Progenitor cell of endocrine pancreas (in vitro differentiated cells): ENCODE data around the gene PHACTR1. TPM values are rescaled to one million over a fixed set of nuclear protein-coding genes. Genes with fewer than 3 reads are reported as not detected.

Experiments used
- DNase-seq: peaks from one replicate; pipeline ENCODE4 v3.0.0; 2021; ENCODE audit warnings: low spot score; ENCODE audit not compliant: unreplicated experiment
- H3K27ac Mint-ChIP-seq: 2 replicates; pipeline ENCODE4 v1.8.0; 2021; ENCODE audit warnings: mild to moderate bottlenecking, moderate library complexity, mixed read lengths
- H3K27me3 Mint-ChIP-seq: 2 replicates; pipeline ENCODE4 v1.8.0; 2021; ENCODE audit warnings: mixed read lengths
- H3K36me3 Mint-ChIP-seq: 2 replicates; pipeline ENCODE4 v1.8.0; 2022; ENCODE audit warnings: mixed read lengths; ENCODE audit not compliant: insufficient read depth
- H3K4me1 Mint-ChIP-seq: 2 replicates; pipeline ENCODE4 v1.8.0; 2021; ENCODE audit warnings: low read depth, mixed read lengths
- H3K4me3 Mint-ChIP-seq: 2 replicates; pipeline ENCODE4 v1.8.0; 2021; ENCODE audit warnings: low read depth, mild to moderate bottlenecking, moderate library complexity, mixed read lengths
- H3K9me3 Mint-ChIP-seq: 2 replicates; pipeline ENCODE4 v1.8.0; 2021; ENCODE audit warnings: low read depth, mixed read lengths
- CTCF ChIP-seq: fragments of 200-600 bp; sonication (generic); IDR thresholded peaks from one replicate; pipeline ENCODE4 v1.5.0; 2021; ENCODE audit warnings: antibody characterized with exemption, mild to moderate bottlenecking; ENCODE audit not compliant: unreplicated experiment
- total RNA-seq: library from RNA; stranded (reverse); gene quantifications from 2 replicates; pipeline ENCODE4 v1.2.1, GENCODE V29; 2021

Gene PHACTR1
- total RNA-seq, 1 donor from 2014 or later = 8.6 TPM

- Mint-ChIP-seq H3K36me3 (no peaks in the 10 kb centered on the region), H3K4me3 (no peak overlapping the region), H3K9me3 (no peaks in the 10 kb centered on the region), H3K4me1 (peaks cover 14% of the 10 kb centered on the region), H3K27me3 (peaks cover 38% of the 10 kb centered on the region), H3K27ac (no peak overlapping the region)
- DNase-seq = no peak
- no peak for TF ChIP-seq CTCF
Observed at GRCh38 chr6:13006578-13007300, 290.2 kb downstream of the PHACTR1 start.

- Mint-ChIP-seq H3K27me3 (peaks cover 43% of the 10 kb centered on the region), H3K36me3 (no peaks in the 10 kb centered on the region), H3K27ac (no peak overlapping the region), H3K4me3 (no peak overlapping the region), H3K4me1 (peaks cover 20% of the 10 kb centered on the region), H3K9me3 (no peaks in the 10 kb centered on the region)
- no peak for DNase-seq
- no peak for TF ChIP-seq CTCF
Observed at GRCh38 chr6:13007744-13008143, 291.2 kb downstream of the PHACTR1 start.

GRCh38 chr6:13009031-13009430 is 292.5 kb downstream of the PHACTR1 start:
- Mint-ChIP-seq H3K4me3 (no peak overlapping the region), H3K4me1 (peaks cover 27% of the 10 kb centered on the region), H3K27me3 (peaks cover 51% of the 10 kb centered on the region), H3K27ac (no peak overlapping the region), H3K9me3 (no peaks in the 10 kb centered on the region), H3K36me3 (no peaks in the 10 kb centered on the region)
- no peak for DNase-seq
- no peak for TF ChIP-seq CTCF

- DNase-seq = no peak
- Mint-ChIP-seq H3K4me1 (peaks cover 29% of the 10 kb centered on the region), H3K36me3 (no peaks in the 10 kb centered on the region), H3K27me3 (peaks cover 51% of the 10 kb centered on the region), H3K4me3 (no peak overlapping the region), H3K9me3 (no peaks in the 10 kb centered on the region), H3K27ac (no peak overlapping the region)
- no peak for TF ChIP-seq CTCF
Observed at GRCh38 chr6:13009461-13009860, 292.9 kb downstream of the PHACTR1 start.

GRCh38 chr6:13011612-13012146 is 295.1 kb downstream of the PHACTR1 start:
- no peak for DNase-seq
- peaks cover 59% of the 10 kb centered on the region for H3K27me3 Mint-ChIP-seq
- TF ChIP-seq CTCF = no peak
- peak overlapping the region; percentile 9 for H3K4me3 Mint-ChIP-seq
- H3K4me1 Mint-ChIP-seq = peaks cover 33% of the 10 kb centered on the region
- no peak overlapping the region for H3K27ac Mint-ChIP-seq
- no peaks in the 10 kb centered on the region for H3K36me3 Mint-ChIP-seq
- no peaks in the 10 kb centered on the region for H3K9me3 Mint-ChIP-seq
